ENCODE data around the gene ST6GALNAC3. TPM values are rescaled to one million over a fixed set of nuclear protein-coding genes. Genes with fewer than 3 reads are reported as not detected.

ST6GALNAC3 gene
- total and polyA plus RNA-seq, 2 experiments from 2014 or later: 29.4 to 33.3 TPM

DNA sequence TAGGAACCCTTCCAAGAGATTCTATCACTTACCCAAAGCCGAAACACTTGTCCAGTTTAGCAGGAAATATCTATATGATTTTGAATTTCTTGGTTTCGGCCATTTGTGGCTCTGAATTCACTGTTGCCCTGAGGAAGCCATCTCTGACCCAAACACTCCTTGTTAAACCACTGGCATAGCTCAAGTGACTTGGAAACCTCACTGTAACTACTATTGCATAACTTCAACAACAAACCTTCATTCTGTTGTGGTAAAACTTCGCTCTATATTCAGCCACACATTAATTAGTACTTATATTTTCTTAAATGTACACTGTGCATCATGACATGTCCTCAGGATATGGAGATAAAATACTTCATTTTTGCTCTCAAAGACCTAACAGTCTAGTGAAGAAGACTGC lies 63.2 kb downstream of the ST6GALNAC3 start:
- Histone ChIP-seq H3K27ac (no peak overlapping the region), H3K4me2 (no peak overlapping the region), H3K27me3 (no peaks in the 10 kb centered on the region), H3K36me3 (replicated peaks; ENCODE audit: insufficient read depth, low read depth) (no peaks in the 10 kb centered on the region), H3K4me1 (ENCODE audit: insufficient read depth) (peaks cover 1% of the 10 kb centered on the region), H2AFZ (no peak overlapping the region), H3K9me2 (replicated peaks; ENCODE audit: insufficient read depth) (no peaks in the 10 kb centered on the region), H4K20me1 (ENCODE audit: insufficient read depth, poor library complexity, severe bottlenecking) (no peaks in the 10 kb centered on the region), H3K4me3 (no peak overlapping the region), H3K79me2 (peaks cover 8% of the 10 kb centered on the region), H3K9me3 (ENCODE audit: low read depth) (no peaks in the 10 kb centered on the region)
- 95% methylated on average over 3 of the region's 3 CpGs for whole genome bisulfite sequencing (ENCODE audit: low lambda C conversion rate, missing lambda C conversion rate)
- TF ChIP-seq EZH2 (IDR thresholded peaks at IDR 0.05; ENCODE audit: borderline replicate concordance) (no peak), EZH2phosphoT487 (IDR thresholded peaks at IDR 0.05; ENCODE audit: low read depth, severe bottlenecking, unreplicated experiment) (no peak)
- TF ChIP-seq, protein P1, sequence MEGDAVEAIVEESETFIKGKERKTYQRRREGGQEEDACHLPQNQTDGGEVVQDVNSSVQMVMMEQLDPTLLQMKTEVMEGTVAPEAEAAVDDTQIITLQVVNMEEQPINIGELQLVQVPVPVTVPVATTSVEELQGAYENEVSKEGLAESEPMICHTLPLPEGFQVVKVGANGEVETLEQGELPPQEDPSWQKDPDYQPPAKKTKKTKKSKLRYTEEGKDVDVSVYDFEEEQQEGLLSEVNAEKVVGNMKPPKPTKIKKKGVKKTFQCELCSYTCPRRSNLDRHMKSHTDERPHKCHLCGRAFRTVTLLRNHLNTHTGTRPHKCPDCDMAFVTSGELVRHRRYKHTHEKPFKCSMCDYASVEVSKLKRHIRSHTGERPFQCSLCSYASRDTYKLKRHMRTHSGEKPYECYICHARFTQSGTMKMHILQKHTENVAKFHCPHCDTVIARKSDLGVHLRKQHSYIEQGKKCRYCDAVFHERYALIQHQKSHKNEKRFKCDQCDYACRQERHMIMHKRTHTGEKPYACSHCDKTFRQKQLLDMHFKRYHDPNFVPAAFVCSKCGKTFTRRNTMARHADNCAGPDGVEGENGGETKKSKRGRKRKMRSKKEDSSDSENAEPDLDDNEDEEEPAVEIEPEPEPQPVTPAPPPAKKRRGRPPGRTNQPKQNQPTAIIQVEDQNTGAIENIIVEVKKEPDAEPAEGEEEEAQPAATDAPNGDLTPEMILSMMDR (IDR thresholded peaks at IDR 0.05; ENCODE audit: poor library complexity): no peak
- no peak for DNase-seq (ENCODE audit: low spot score)

DNA sequence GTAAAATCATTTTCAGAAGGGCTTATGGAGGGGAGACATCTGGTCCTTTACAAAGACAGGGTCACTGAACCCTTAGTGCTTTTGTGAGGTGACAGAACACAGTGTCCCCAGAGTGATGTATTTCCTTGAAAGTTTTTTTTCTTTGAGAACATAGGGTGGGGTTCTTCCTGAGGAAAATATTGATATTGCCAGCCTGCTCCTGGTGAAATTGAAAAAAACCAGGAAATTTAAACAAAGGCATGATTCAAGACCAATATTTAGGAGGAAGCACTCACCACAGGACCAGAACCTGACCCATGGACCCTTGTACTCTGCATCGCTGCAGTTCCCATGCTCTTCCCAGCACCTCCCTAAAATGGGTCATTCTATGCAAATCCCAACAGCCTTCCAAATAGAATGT lies 63.7 kb downstream of the ST6GALNAC3 start:
- TF ChIP-seq, protein P1 (IDR thresholded peaks at IDR 0.05; ENCODE audit: poor library complexity): no peak
- no peak for TF ChIP-seq EZH2phosphoT487 (IDR thresholded peaks at IDR 0.05; ENCODE audit: low read depth, severe bottlenecking, unreplicated experiment)
- TF ChIP-seq EZH2 (IDR thresholded peaks at IDR 0.05; ENCODE audit: borderline replicate concordance): no peak
- H3K4me3 ChIP-seq: no peak overlapping the region
- no peaks in the 10 kb centered on the region for H4K20me1 ChIP-seq (ENCODE audit: insufficient read depth, poor library complexity, severe bottlenecking)
- H2AFZ ChIP-seq: no peak overlapping the region
- H3K4me2 ChIP-seq: no peak overlapping the region
- no peaks in the 10 kb centered on the region for H3K27me3 ChIP-seq
- no peaks in the 10 kb centered on the region for H3K9me2 ChIP-seq (replicated peaks; ENCODE audit: insufficient read depth)
- 85% methylated on average over 1 of the region's 1 CpG for WGBS (ENCODE audit: low lambda C conversion rate, missing lambda C conversion rate)
- peaks cover 8% of the 10 kb centered on the region for H3K79me2 ChIP-seq
- H3K36me3 ChIP-seq (replicated peaks; ENCODE audit: insufficient read depth, low read depth): no peaks in the 10 kb centered on the region
- peaks cover 6% of the 10 kb centered on the region for H3K4me1 ChIP-seq (ENCODE audit: insufficient read depth)
- no peaks in the 10 kb centered on the region for H3K9me3 ChIP-seq (ENCODE audit: low read depth)
- DNase-seq (ENCODE audit: low spot score): no peak
- no peak overlapping the region for H3K27ac ChIP-seq

DNA sequence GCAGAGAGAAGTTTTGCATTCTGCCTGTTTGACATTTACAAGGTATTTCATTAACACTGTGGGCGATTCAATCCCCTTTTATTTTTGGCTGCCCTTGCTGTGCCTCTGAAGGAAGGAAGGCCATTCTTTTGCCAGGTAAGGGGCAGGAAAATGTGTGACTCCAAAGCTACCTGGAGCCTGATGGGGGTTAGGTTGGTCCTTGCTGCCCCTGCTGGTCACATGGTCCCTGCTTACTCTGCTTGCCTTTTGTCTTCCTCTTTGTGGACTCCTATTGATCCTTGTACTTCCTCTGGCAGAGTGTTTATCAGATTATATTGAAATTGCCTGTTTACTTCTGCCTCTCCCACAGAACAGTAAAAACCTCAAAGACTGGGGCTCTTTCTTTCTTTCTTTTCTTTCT lies 65.7 kb downstream of the ST6GALNAC3 start:
- no peak overlapping the region for H2AFZ ChIP-seq
- H3K79me2 ChIP-seq: peaks cover 8% of the 10 kb centered on the region
- no peaks in the 10 kb centered on the region for H3K27me3 ChIP-seq
- no peaks in the 10 kb centered on the region for H3K9me2 ChIP-seq (replicated peaks; ENCODE audit: insufficient read depth)
- no peaks in the 10 kb centered on the region for H3K36me3 ChIP-seq (replicated peaks; ENCODE audit: insufficient read depth, low read depth)
- DNase-seq (ENCODE audit: low spot score): no peak
- no peak overlapping the region for H3K4me3 ChIP-seq
- TF ChIP-seq EZH2 (IDR thresholded peaks at IDR 0.05; ENCODE audit: borderline replicate concordance) (no peak), EZH2phosphoT487 (IDR thresholded peaks at IDR 0.05; ENCODE audit: low read depth, severe bottlenecking, unreplicated experiment) (no peak)
- TF ChIP-seq, protein P1 (IDR thresholded peaks at IDR 0.05; ENCODE audit: poor library complexity): no peak
- H3K4me1 ChIP-seq (ENCODE audit: insufficient read depth): peaks cover 16% of the 10 kb centered on the region
- 68% methylated on average over 1 of the region's 1 CpG for WGBS (ENCODE audit: low lambda C conversion rate, missing lambda C conversion rate)
- no peak overlapping the region for H3K27ac ChIP-seq
- no peak overlapping the region for H3K4me2 ChIP-seq
- no peaks in the 10 kb centered on the region for H3K9me3 ChIP-seq (ENCODE audit: low read depth)
- H4K20me1 ChIP-seq (ENCODE audit: insufficient read depth, poor library complexity, severe bottlenecking): no peaks in the 10 kb centered on the region

DNA sequence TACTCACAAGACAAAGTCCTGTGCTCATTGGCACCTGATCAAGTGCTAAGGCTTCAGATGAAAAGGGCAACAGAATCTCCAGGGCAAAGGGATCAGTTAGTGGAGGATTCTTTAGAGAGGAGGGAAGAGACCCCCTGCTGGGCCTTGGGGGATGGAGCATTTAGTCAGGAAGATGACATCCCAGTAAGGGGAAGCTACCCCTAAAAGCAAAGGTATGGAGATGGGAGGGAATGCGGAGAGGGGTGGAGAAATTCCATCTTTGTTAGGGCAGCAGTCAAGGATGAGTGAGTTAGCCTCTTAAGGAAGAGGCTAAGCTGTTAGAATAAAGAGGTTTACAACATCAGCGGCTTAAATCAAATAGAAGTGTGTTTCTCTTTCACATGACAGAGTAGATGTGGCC lies 67.4 kb downstream of the ST6GALNAC3 start:
- no peak overlapping the region for H3K4me2 ChIP-seq
- WGBS (ENCODE audit: low lambda C conversion rate, missing lambda C conversion rate): 90% methylated on average over 2 of the region's 2 CpGs
- TF ChIP-seq EZH2 (IDR thresholded peaks at IDR 0.05; ENCODE audit: borderline replicate concordance) (no peak), EZH2phosphoT487 (IDR thresholded peaks at IDR 0.05; ENCODE audit: low read depth, severe bottlenecking, unreplicated experiment) (no peak)
- TF ChIP-seq, protein P1 (IDR thresholded peaks at IDR 0.05; ENCODE audit: poor library complexity): no peak

More for the DNA sequence above, 67.4 kb downstream of the ST6GALNAC3 start:
- Histone ChIP-seq H3K4me3 (no peak overlapping the region), H2AFZ (no peak overlapping the region), H3K79me2 (peaks cover 17% of the 10 kb centered on the region), H3K4me1 (ENCODE audit: insufficient read depth) (peaks cover 25% of the 10 kb centered on the region), H3K9me3 (ENCODE audit: low read depth) (no peaks in the 10 kb centered on the region), H3K36me3 (replicated peaks; ENCODE audit: insufficient read depth, low read depth) (no peaks in the 10 kb centered on the region), H3K27me3 (no peaks in the 10 kb centered on the region), H4K20me1 (ENCODE audit: insufficient read depth, poor library complexity, severe bottlenecking) (no peaks in the 10 kb centered on the region), H3K9me2 (replicated peaks; ENCODE audit: insufficient read depth) (no peaks in the 10 kb centered on the region), H3K27ac (no peak overlapping the region)
- no peak for DNase-seq (ENCODE audit: low spot score)

Data from hepatocyte (in vitro differentiated cells).